NB4 (cell line): ENCODE measurements around the gene KAZN.
"Not testable (repeated sequence)": the region's sequence is repeated elsewhere in the genome, so short reads cannot be mapped to it uniquely, and the experiment has no call there.

ENCODE experiments used
- DNase-seq: peaks from one replicate; pipeline ENCODE4 v3.0.0; 2010; ENCODE audit warnings: low read depth
- H3K4me3 ChIP-seq: one replicate; pipeline ENCODE4 v1.5.1; 2011; ENCODE audit warnings: mild to moderate bottlenecking, low read depth, low read length, moderate library complexity
- CTCF ChIP-seq: IDR thresholded peaks from one replicate; pipeline ENCODE4 v1.5.1; 2012; ENCODE audit warnings: low read depth, low read length
- MYC ChIP-seq: IDR thresholded peaks from 2 replicates; pipeline ENCODE4 v1.6.1; 2011; ENCODE audit warnings: low read depth, low read length
- POLR2A ChIP-seq: IDR thresholded peaks from 2 replicates; pipeline ENCODE4 v1.6.1; 2011; ENCODE audit warnings: mild to moderate bottlenecking; ENCODE audit not compliant: insufficient read length; ENCODE audit errors: extremely low read depth
- TF ChIP-seq, protein P1 (sequence below): IDR thresholded peaks from 2 replicates; pipeline ENCODE4 v1.6.1; 2011; ENCODE audit warnings: low read depth, low read length

The KAZN gene

GRCh38 chr1:14961661-14962267, 363.3 kb downstream of the KAZN start:
- no peak overlapping the region for H3K4me3 ChIP-seq
- TF ChIP-seq CTCF (no peak), POLR2A (no peak), MYC (no peak)
- TF ChIP-seq, protein P1, sequence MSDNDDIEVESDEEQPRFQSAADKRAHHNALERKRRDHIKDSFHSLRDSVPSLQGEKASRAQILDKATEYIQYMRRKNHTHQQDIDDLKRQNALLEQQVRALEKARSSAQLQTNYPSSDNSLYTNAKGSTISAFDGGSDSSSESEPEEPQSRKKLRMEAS: no peak
- DNase-seq: no peak

DNA sequence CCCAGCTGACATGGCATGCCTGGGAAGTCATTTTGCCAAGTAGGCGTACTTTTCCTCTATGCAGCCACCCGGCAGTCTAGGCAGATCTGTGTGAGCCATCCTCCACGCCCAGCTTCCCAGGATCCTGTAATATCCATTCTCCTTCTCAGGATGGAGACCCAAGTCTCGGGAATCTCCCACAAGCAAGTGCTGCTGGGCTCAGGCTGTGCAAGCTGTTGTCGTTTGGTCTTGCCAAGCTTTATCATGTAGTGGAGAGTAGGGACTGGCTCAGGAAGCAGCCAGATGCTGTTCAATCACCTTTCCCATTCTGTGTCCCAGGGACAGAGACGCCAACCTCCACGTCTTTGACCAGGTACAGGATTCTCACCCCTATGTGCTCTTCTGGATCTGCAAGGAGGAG, 363.9 kb downstream of the KAZN start:
- TF ChIP-seq, protein P1: no peak
- TF ChIP-seq POLR2A: no peak
- TF ChIP-seq CTCF: no peak
- no peak for TF ChIP-seq MYC
- no peak overlapping the region for H3K4me3 ChIP-seq
- no peak for DNase-seq

DNA sequence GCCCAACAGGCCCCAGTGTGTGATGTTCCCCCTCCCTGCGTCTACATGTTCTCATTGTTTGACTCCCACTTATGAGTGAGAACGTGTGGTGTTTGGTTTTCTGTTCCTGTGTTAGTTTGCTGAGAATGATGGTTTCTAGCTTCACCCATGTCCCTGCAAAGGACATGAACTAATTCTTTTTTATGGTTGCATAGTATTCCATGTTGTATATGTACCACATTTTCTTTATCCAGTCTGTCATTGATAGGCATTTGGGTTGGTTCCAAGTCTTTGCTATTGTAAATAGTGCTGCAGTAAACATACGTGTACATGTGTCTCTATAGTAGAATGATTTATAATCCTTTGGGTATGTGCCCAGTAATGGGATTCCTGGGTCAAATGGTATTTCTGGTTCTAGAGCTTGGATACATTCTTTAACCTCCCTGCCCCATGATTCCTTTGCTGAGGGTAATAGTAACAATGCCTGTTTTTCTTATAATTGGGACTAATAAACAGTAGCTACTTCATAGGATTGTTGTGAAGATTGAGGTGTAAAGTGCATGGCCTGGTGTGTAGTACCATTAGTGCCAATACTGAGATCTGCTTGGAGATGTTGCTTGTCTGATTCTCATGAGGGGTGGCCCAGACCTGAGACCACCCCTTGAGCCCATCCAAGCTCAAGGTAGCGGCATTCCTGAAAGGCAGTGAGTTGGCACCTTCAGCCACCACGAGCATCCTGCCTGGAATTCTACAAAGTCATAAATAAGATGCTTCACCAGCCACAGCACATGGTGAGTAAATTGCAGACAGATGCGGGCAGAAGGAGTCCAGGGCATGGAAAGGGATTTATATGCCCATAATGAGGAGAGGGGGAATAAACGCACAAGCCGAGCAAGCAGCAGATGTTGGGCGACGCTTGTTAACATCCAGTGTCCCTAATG, 365.6 kb downstream of the KAZN start:
- not testable (repeated sequence) for H3K4me3 ChIP-seq, DNase-seq

DNA sequence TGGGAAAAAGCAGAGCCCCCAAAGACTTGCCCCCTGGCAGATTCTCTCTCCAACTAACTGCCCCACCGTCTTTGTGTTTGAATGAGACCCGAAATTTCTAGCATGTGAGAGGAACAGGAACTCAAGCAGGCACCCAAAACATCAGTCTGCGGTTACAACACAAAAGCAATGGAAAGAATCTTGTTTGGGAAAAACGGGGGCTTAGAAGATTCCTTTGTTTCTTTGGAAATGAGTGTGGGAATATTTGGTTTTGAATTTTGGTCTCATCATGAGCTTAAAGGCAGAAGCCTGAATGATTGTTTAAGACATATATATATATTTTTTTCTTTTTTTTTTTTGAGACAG, 366.2 kb downstream of the KAZN start:
- TF ChIP-seq, protein P1: no peak
- TF ChIP-seq MYC: no peak
- TF ChIP-seq CTCF: no peak
- TF ChIP-seq POLR2A: no peak
- no peak for DNase-seq
- H3K4me3 ChIP-seq: no peak overlapping the region

- no peak for DNase-seq
These were observed 369.9 kb downstream of the KAZN start for GRCh38 chr1:14968251-14968851.

More at GRCh38 chr1:14968251-14968851, 369.9 kb downstream of the KAZN start:
- H3K4me3 ChIP-seq: no peak overlapping the region
- TF ChIP-seq MYC: no peak
- TF ChIP-seq CTCF: no peak
- TF ChIP-seq POLR2A: no peak
- TF ChIP-seq, protein P1: no peak
